ENCODE data around the gene LRRC49.
"Not testable (repeated sequence)": the region's sequence is repeated elsewhere in the genome, so short reads cannot be mapped to it uniquely, and the experiment has no call there.

The LRRC49 gene

DNA sequence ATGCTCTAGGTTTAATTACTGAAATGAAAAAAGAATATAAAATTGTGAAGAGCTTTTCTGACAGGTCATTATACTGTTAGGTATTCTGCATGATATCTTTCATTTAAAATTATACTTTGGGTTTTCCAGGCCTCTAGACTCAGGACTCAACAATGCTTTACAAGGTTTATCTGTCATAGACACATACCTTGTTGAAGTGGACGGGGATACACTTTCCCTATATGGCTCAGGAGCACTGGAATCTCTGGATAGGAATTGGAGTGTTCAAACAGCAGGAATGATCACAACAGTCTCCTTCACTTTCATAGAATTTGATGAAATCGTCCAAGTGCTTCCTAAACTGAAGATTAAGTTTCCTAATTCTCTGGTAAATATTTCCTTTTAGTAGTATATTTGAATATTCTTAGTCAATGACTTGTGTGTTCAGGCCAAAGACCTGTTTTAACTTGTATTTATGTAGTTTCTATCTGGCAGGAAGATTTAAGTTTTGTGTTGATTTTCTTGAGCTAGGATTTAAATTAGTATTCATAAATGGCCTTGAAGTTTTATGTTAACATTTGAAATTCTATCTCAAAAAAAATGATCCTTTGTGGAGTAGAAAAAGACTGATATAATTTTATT lies 115.7 kb downstream of the LRRC49 start:
- no peak for DNase-seq (ENCODE audit: low read depth in 2 of 2)
- TF ChIP-seq, protein P1, sequence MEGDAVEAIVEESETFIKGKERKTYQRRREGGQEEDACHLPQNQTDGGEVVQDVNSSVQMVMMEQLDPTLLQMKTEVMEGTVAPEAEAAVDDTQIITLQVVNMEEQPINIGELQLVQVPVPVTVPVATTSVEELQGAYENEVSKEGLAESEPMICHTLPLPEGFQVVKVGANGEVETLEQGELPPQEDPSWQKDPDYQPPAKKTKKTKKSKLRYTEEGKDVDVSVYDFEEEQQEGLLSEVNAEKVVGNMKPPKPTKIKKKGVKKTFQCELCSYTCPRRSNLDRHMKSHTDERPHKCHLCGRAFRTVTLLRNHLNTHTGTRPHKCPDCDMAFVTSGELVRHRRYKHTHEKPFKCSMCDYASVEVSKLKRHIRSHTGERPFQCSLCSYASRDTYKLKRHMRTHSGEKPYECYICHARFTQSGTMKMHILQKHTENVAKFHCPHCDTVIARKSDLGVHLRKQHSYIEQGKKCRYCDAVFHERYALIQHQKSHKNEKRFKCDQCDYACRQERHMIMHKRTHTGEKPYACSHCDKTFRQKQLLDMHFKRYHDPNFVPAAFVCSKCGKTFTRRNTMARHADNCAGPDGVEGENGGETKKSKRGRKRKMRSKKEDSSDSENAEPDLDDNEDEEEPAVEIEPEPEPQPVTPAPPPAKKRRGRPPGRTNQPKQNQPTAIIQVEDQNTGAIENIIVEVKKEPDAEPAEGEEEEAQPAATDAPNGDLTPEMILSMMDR (IDR thresholded peaks at IDR 0.05; ENCODE audit: low read depth, low read length): no peak
- H3K4me3 ChIP-seq (replicated peaks in 1 of 2; ENCODE audit: low read depth in 2 of 2, low read length in 2 of 2): no peak overlapping the region

DNA sequence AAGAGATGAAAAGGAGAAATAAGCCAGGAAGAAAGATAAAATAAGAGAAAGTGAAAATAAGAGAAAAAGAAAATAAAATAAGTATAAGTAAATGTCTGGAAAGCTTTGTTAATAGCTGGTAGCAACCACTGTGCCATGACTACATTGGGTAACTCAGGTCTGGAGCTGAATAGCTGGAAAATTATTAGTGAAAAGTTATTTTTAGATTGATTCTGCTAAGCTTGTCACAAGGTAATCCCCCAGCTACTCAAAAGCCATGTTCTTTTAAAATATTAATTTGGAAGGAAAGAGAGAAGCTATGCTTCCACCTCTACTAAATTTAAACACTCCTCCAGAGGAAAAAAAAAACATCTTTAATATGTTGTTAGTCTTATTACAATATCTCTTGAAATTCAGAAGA lies 117.8 kb downstream of the LRRC49 start:
- DNase-seq (ENCODE audit: low read depth in 2 of 2): no peak
- TF ChIP-seq, protein P1 (IDR thresholded peaks at IDR 0.05; ENCODE audit: low read depth, low read length): no peak
- no peak overlapping the region for H3K4me3 ChIP-seq (replicated peaks in 1 of 2; ENCODE audit: low read depth in 2 of 2, low read length in 2 of 2)

DNA sequence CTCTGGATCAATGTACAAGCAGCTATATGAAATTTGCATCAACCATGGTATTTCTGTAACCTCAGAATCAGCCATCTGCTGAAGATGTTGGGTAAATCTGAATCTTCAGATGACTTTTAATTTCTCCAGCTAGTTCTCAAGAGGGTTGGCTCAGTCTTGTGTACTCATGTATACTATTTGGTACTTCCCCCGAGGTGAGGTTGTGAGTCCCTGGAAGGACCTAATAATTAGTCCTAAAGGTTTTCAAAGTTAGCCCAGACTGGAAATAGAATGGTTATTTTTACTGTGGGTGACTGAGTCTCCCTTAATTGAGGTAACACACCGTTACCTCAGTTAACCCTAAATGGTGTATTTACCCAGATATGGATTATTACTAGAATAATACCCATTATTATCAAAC lies 118.4 kb downstream of the LRRC49 start:
- no peak overlapping the region for H3K4me3 ChIP-seq (replicated peaks in 1 of 2; ENCODE audit: low read depth in 2 of 2, low read length in 2 of 2)
- DNase-seq (ENCODE audit: low read depth in 2 of 2): no peak
- TF ChIP-seq, protein P1 (IDR thresholded peaks at IDR 0.05; ENCODE audit: low read depth, low read length): no peak

DNA sequence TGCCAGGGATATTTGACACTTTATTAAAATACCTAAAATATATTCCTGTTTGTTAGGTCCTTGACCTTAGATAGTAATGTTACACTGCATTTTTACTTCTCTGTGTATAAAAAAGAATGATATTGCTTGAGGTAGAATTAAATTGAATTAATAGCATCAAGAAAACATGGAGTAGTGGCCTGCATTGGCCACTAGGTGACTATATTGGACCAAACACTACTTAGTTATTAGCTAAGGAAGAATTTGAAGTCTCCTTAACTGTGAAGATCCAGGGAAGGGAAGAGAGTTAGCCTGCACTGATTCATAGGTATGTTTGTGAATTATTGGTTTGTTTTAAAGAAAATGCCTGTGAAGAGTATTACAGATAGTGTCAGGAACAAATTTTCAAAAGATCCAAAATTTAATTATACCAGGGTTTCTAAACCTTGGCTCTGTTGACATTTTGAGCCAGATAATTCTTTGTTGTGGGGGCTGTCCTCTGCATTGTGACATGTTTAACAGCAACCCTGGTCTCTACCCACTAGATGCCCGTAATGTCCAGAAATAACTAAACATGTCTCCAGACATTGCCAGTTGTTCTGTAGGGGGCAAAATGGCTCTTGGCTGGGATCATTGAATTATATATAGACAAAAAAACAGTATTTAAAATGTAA lies 119.0 kb downstream of the LRRC49 start:
- TF ChIP-seq, protein P1 (IDR thresholded peaks at IDR 0.05; ENCODE audit: low read depth, low read length): peak; percentile 89
- peak; percentile 82 to 84 for DNase-seq (ENCODE audit: low read depth in 2 of 2)
- no peak overlapping the region for H3K4me3 ChIP-seq (replicated peaks in 1 of 2; ENCODE audit: low read depth in 2 of 2, low read length in 2 of 2)

DNA sequence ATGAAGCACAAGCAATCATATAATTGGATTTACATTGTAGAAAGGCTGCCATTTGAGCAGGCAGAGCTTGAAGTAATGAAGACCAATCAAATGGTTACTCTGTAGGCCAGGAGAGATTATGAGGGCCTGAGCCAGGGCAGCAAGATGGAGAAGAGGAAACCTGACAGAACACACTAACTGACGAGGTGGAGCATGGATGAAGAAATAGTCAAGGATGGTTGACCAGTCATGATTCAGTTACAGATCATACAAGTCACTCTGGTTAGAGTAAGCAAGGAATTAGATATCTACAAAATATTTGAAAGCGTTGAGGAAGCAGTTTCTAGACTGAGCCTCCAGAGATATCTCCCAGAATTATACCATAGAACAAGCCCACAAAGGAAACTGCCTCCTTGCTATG lies 120.8 kb downstream of the LRRC49 start:
- TF ChIP-seq, protein P1 (IDR thresholded peaks at IDR 0.05; ENCODE audit: low read depth, low read length): no peak
- H3K4me3 ChIP-seq (replicated peaks in 1 of 2; ENCODE audit: low read depth in 2 of 2, low read length in 2 of 2): no peak overlapping the region

DNA sequence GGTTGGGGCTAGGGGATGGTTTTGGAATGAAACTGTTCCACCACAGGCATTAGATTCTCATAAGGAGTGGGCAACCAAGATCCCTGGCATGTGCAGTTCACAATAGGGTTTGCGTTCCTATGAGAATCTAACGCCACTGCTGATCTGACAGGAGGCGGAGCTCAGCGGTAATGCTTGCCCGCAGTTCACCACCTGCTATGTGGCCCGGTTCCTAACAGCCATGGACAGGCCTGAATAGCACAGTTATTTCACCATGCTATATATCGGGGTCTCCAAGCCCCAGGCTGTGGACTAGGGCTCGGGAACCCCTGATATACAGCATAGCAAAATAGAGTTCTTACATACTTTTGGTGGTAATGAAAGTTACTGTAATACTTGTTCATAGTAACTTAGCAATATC lies 122.7 kb downstream of the LRRC49 start:
- no peak overlapping the region for H3K4me3 ChIP-seq (replicated peaks in 1 of 2; ENCODE audit: low read depth in 2 of 2, low read length in 2 of 2)
- no peak for DNase-seq (ENCODE audit: low read depth in 2 of 2)
- TF ChIP-seq, protein P1 (IDR thresholded peaks at IDR 0.05; ENCODE audit: low read depth, low read length): no peak

More for the DNA sequence above, 120.8 kb downstream of the LRRC49 start:
- DNase-seq (ENCODE audit: low read depth in 2 of 2): peak in 1 of 2 donors; percentile 20

DNA sequence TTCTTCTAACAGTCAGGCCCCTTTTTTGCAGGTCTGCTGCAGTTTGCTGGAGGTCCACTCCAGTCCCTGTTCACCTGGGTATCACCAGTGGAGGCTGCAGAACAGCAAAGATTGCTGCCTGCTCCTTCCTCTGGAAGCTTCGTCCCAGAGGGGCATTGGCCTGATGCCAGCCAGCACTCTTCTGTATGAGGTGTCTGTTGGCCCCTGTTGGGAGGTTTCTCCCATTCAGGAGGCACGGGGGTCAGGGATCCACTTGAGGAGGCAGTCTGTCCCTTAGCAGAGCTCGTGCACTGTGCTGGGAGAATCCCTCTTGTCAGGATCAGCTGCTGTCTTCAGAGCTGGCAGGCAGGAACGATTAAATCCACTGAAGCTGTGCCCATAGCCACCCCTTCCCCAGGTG lies 138.6 kb downstream of the LRRC49 start:
- not testable (repeated sequence) for DNase-seq (ENCODE audit: low read depth in 2 of 2); H3K4me3 ChIP-seq (replicated peaks in 1 of 2; ENCODE audit: low read depth in 2 of 2, low read length in 2 of 2)

DNA sequence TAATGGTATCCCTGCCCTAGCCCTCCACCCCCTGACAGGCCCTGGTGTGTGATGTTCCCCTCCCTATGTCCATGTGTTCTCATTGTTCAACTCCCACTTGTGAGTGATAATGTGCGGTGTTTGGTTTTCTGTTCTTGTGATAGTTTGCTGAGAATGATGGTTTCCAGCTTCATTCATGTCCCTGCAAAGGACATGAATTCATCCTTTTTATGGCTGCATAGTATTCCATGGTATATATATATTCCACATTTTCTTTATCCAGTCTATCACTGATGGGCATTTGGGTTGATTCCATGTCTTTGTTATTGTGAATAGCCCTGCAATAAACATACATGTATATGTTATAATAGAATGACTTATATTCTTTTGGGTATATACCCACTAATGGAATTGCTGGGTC lies 142.9 kb downstream of the LRRC49 start:
- not testable (repeated sequence) for H3K4me3 ChIP-seq (replicated peaks in 1 of 2; ENCODE audit: low read depth in 2 of 2, low read length in 2 of 2); DNase-seq (ENCODE audit: low read depth in 2 of 2)

Measured in cardiac fibroblast (primary cell).